Stomach (tissue), 9 donors: ENCODE data around the gene TAL2. TPM values are rescaled to one million over a fixed set of nuclear protein-coding genes. Genes with fewer than 3 reads are reported as not detected.

Experiments
- DNase-seq, 2 donors: peaks; one replicate each; pipeline versions ENCODE4 v3.0.0 to v3.0.0-alpha.2; 2013 to 2019
- H3K27ac ChIP-seq, 5 donors: fragments of 200-600 bp in 4 of 5; sonication (generic) in 4 of 5; one replicate each; pipeline ENCODE4 v1.5.1; 2013 to 2019; ENCODE audit warnings: mild to moderate bottlenecking in 1 of 5, moderate library complexity in 1 of 5
- H3K27me3 ChIP-seq, 3 donors: fragments of 200-600 bp; sonication (generic); one replicate each; pipeline ENCODE4 v1.5.1; 2017 to 2019; ENCODE audit warnings: mixed run types in 1 of 3
- H3K36me3 ChIP-seq, 4 donors: fragments of 200-600 bp; sonication (generic); 1 replicate in 3 of 4; 2 replicates in 1 of 4; pipeline ENCODE4 v1.5.1; 2016 to 2019
- H3K4me1 ChIP-seq, 4 donors: fragments of 200-600 bp; sonication (generic); one replicate each; pipeline ENCODE4 v1.5.1; 2016 to 2019
- H3K4me3 ChIP-seq, 4 donors: fragments of 200-600 bp; sonication (generic) in 3 of 4; one replicate each; pipeline ENCODE4 v1.5.1; 2016 to 2019; ENCODE audit warnings: mild to moderate bottlenecking in 1 of 4
- H3K9me3 ChIP-seq, 4 donors: fragments of 200-600 bp; sonication (generic); one replicate each; pipeline ENCODE4 v1.5.1; 2016 to 2019
- EP300 ChIP-seq: sonication (generic); formaldehyde crosslinking; IDR thresholded peaks from one replicate; pipeline ENCODE4 v1.6.1; 2017; ENCODE audit warnings: antibody characterized with exemption
- POLR2A ChIP-seq, 4 donors: fragments of 450-650 bp; IDR thresholded peaks; one replicate each; pipeline ENCODE4 v1.6.1; 2016; ENCODE audit warnings: antibody characterized with exemption in 4 of 4, control low read depth in 2 of 4, mild to moderate bottlenecking in 1 of 4, moderate library complexity in 1 of 4
- POLR2AphosphoS5 ChIP-seq, 3 donors: sonication (generic); formaldehyde crosslinking; IDR thresholded peaks; one replicate each; pipeline ENCODE4 v1.6.1; 2016; ENCODE audit warnings: antibody characterized with exemption in 3 of 3
- WGBS, 5 donors: extraction: QIAGEN DNeasy Blood & Tissue Kit in 3 of 5; methylation state at CpG; one replicate each; pipeline versions ENCODE4 v1.1.5 to v1.1.7; 2013 to 2018; 5-methylcytosine and 5-hydroxymethylcytosine counted together
- intact Hi-C: fragments of 100-400 bp; cut with DNase I; formaldehyde crosslinking; loops from one replicate; pipeline ENCODE4 v1.15.1; 2023; ENCODE audit warnings: low total_unique reads
- polyA plus RNA-seq, 3 donors: library from polyadenylated mRNA; stranded (reverse); fragments of 200-250 nt; gene quantifications; one replicate each; pipeline ENCODE4 v1.2.3, GENCODE V29; 2013
- total RNA-seq, 5 donors: library from RNA; depleted of rRNA; stranded (reverse); fragments of >200 nt; gene quantifications; one replicate each; pipeline versions ENCODE4 v1.1.0 to v1.2.3, GENCODE V29; 2014 to 2016
- TF ChIP-seq, protein P1 (sequence below), 7 experiments: fragments of 450-650 bp in 4 of 7; fragments of 200-600 bp in 3 of 7; sonication (generic) in 3 of 7; IDR thresholded peaks; one replicate each; pipeline ENCODE4 v1.5.1; 2016 to 2019; ENCODE audit warnings: antibody characterized with exemption in 7 of 7, control low read depth in 2 of 7, mild to moderate bottlenecking in 1 of 7
- donor health status: healthy with polysubstance abuse.
- donor health status: Bipolar disorder and iron deficiency.
- donor health status: healthy.

The TAL2 gene
- total and polyA plus RNA-seq, 8 donors = 1.3 TPM; not detected in 7

DNA sequence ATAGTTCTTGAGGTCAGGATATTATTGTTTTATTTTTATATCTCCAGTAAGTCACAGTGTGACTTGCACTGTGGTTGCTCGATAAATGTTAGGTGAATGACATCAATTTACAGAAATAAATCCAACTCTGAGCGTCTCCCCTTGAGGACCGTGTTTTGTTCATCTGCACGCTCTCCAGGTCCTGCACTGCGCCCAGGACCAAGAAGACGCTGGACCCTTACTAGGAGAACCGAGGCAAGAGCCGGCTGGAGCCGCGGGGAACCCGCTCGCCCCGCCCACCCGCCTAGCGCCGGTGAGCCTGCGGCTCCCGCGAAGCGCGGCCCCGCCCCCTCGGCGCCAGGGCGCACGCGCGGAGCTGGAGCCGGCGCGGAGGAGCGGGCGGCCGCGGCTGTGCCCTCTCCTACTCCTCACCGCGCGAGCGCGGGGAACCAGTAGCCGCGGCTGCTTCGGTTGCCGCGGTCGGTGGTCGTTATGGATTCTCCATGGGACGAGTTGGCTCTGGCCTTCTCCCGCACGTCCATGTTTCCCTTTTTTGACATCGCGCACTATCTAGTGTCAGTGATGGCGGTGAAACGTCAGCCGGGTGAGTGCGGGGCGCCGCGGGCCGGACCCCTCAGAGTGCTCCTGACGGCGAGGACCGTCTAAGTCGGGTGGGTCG is 32.1 kb downstream of the TAL2 start, which contains the start of gene TMEM38B:
TSS of gene TMEM38B (plus strand) at position 352 of the 658 bp plus-strand sequence. CDS start at position 472, 120 bp downstream.
- no peaks in the 10 kb centered on the region for H3K9me3 ChIP-seq
- no peaks in the 10 kb centered on the region for H3K36me3 ChIP-seq
- H3K27me3 ChIP-seq = peaks cover 0 to 32% (median 0%) of the 10 kb centered on the region in 3 donors
- peak in 2 of 3 donors; percentile 25 to 54 for TF ChIP-seq POLR2AphosphoS5 (IDR thresholded peaks at IDR 0.05)
- TF ChIP-seq, protein P1, sequence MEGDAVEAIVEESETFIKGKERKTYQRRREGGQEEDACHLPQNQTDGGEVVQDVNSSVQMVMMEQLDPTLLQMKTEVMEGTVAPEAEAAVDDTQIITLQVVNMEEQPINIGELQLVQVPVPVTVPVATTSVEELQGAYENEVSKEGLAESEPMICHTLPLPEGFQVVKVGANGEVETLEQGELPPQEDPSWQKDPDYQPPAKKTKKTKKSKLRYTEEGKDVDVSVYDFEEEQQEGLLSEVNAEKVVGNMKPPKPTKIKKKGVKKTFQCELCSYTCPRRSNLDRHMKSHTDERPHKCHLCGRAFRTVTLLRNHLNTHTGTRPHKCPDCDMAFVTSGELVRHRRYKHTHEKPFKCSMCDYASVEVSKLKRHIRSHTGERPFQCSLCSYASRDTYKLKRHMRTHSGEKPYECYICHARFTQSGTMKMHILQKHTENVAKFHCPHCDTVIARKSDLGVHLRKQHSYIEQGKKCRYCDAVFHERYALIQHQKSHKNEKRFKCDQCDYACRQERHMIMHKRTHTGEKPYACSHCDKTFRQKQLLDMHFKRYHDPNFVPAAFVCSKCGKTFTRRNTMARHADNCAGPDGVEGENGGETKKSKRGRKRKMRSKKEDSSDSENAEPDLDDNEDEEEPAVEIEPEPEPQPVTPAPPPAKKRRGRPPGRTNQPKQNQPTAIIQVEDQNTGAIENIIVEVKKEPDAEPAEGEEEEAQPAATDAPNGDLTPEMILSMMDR (IDR thresholded peaks at IDR 0.05) = no peak
- H3K27ac ChIP-seq = peak within 1 kb of the TSS; percentile 72 to 87 (median 84)
- 0 to 1% (median 0%) methylated on average over 39 to 65 of the region's 65 CpGs for WGBS, 5 donors
- peak; percentile 86 to 96 for DNase-seq
- intact Hi-C loops = no loop called here
- H3K4me3 ChIP-seq = peak within 1 kb of the TSS; percentile 70 to 98 (median 84)
- H3K4me1 ChIP-seq = peaks cover 6 to 30% (median 15%) of the 10 kb centered on the region in 4 donors

DNA sequence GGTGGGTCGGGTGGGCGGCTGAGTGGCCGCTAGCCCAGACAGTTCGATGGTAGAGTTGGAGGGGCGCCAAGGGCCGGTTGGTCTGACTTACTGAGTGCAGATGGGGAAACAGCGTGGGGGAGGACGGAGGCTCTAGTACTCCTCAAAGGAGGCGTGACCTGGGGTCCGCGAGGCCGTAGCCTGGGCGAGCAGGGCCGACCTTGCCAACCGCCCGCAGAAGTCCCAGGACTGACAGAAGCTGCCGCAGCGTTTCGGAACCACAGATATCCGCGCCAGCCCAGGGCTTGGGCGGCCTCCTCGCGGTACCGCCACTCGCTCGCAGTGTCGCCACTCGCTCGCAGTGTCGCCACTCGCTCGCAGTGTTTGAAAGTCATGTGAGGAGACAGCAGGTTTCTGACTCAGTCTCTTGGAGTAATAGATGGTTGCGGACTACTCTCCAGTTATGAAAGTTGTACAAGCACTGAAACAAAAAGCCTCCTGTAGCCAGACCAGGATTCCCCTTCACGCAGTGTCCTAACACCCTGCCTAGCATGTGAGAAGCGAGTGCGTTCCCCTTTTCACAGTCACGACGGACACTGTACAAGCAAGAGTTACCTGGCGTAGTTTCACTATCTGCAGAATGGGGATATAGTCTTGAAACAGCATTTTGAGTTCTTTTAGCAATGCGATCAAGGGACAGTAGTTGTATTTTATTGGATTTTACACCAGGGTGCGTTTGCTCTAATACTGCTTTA is 32.8 kb downstream of the TAL2 start:
- TF ChIP-seq, protein P1 (IDR thresholded peaks at IDR 0.05) = no peak
- TF ChIP-seq EP300 (no peak), POLR2A (IDR thresholded peaks at IDR 0.05) (no peak), POLR2AphosphoS5 (IDR thresholded peaks at IDR 0.05) (peak in 2 of 3 donors; percentile 46 to 72)
- WGBS, 5 donors = 1 to 2% (median 2%) methylated on average over 16 to 42 of the region's 42 CpGs
- intact Hi-C loops = no loop called here
- Histone ChIP-seq H3K4me3 (peak overlapping the region; percentile 70 to 98 (median 84)), H3K4me1 (peaks cover 6 to 30% (median 15%) of the 10 kb centered on the region in 4 donors), H3K27me3 (peaks cover 0 to 32% (median 0%) of the 10 kb centered on the region in 3 donors), H3K27ac (peak overlapping the region; percentile 72 to 87 (median 84)), H3K36me3 (no peaks in the 10 kb centered on the region), H3K9me3 (no peaks in the 10 kb centered on the region)
- DNase-seq = peak; percentile 60 to 86

DNA sequence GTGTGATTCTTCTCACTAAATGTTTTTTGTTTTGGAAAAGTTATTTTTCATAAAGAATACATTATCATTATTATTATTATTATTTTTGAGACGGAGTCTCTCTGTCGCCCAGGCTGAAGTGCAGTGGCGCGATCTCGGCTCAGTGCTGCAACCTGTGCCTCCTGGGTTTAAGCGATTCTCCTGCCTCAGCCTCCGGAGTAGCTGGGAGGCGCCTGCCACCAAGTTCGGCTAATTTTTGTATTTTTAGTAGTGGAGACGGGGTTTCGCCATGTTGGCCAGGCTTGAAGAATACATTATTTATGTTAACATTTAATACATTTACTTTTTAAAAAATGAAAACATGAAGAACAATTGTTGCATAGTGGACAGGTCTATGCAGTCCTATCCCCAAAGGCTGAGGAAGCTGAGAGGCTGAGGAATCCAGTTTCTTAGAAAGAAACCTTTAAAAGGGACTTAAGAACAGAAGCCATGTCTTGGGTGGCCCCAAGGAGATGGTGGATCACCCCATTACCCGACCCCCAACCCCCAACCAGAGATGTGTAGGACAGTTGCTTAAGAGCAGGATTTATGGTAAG is 34.0 kb downstream of the TAL2 start:
- TF ChIP-seq POLR2A (IDR thresholded peaks at IDR 0.05) (no peak), EP300 (no peak), POLR2AphosphoS5 (IDR thresholded peaks at IDR 0.05) (no peak)
- TF ChIP-seq, protein P1 (IDR thresholded peaks at IDR 0.05) = no peak
- 95 to 99% (median 97%) methylated on average over 12 of the region's 12 CpGs for WGBS, 5 donors
- H3K9me3 ChIP-seq = no peaks in the 10 kb centered on the region
- H3K4me1 ChIP-seq = peaks cover 6 to 30% (median 15%) of the 10 kb centered on the region in 4 donors
- intact Hi-C loops = no loop called here
- H3K4me3 ChIP-seq = no peak overlapping the region
- H3K27ac ChIP-seq = no peak overlapping the region
- DNase-seq = no peak
- no peaks in the 10 kb centered on the region for H3K36me3 ChIP-seq
- H3K27me3 ChIP-seq = peaks cover 0 to 24% (median 0%) of the 10 kb centered on the region in 3 donors

DNA sequence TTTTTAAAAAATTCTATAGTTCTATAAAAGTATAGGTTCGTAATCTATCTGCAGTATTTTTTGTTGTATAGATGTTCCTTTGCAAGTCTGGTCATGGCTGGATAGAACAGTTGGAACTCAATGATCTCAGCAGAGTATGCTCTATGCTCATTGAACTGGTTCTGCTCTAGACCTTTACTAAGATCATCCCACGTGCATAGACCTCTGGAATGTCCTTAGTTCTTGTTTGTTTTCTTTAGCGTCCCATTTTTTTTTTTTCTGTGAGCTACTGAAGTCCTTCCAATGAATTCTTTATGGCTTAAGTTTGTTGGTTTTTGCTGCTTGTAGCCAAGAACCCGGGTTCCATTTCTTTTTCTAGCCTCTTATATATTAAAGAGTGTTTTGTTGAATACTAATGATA is 35.6 kb downstream of the TAL2 start:
- intact Hi-C loops = no loop called here
- Histone ChIP-seq H3K27ac (no peak overlapping the region), H3K4me1 (peaks cover 6 to 27% (median 15%) of the 10 kb centered on the region in 4 donors), H3K27me3 (peaks cover 0 to 9% (median 0%) of the 10 kb centered on the region in 3 donors), H3K9me3 (no peaks in the 10 kb centered on the region), H3K4me3 (no peak overlapping the region), H3K36me3 (no peaks in the 10 kb centered on the region)
- WGBS, 5 donors = 57 to 70% (median 66%) methylated on average over 4 of the region's 4 CpGs
- no peak for TF ChIP-seq POLR2A (IDR thresholded peaks at IDR 0.05)
- TF ChIP-seq EP300 = no peak
- TF ChIP-seq POLR2AphosphoS5 (IDR thresholded peaks at IDR 0.05) = no peak
- TF ChIP-seq, protein P1 (IDR thresholded peaks at IDR 0.05) = no peak
- no peak for DNase-seq
